H1 (cell line): ENCODE results near the gene SPN. TPM values are rescaled to one million over a fixed set of nuclear protein-coding genes. Genes with fewer than 3 reads are reported as not detected.

Source experiments
- CBX8 ChIP-seq: fragments of 300-800, 300-1000 bp; sonication (generic); IDR thresholded peaks from 2 replicates; pipeline ENCODE4 v1.7.1; 2016; ENCODE audit warnings: low read depth, low read length, borderline replicate concordance
- CEBPB ChIP-seq: IDR thresholded peaks from 2 replicates; pipeline ENCODE4 v1.6.1; 2012; ENCODE audit warnings: low read depth, low read length
- CHD1 ChIP-seq: IDR thresholded peaks from 2 replicates; pipeline ENCODE4 v1.6.1; 2012; ENCODE audit warnings: low read depth, low read length, improper control_type of control experiment
- CHD2 ChIP-seq: IDR thresholded peaks from 2 replicates; pipeline ENCODE4 v1.6.1; 2012; ENCODE audit warnings: low read length, improper control_type of control experiment
- EGR1 ChIP-seq: IDR thresholded peaks from 2 replicates; pipeline ENCODE4 v1.6.1; 2011; ENCODE audit warnings: low read depth, low read length, borderline replicate concordance
- FOSL1 ChIP-seq: IDR thresholded peaks from 2 replicates; pipeline ENCODE4 v1.6.1; 2011; ENCODE audit warnings: mild to moderate bottlenecking, low read depth, low read length, moderate library complexity; ENCODE audit not compliant: insufficient read depth
- KDM4A ChIP-seq: IDR thresholded peaks from one replicate; pipeline ENCODE4 v1.7.1; 2012; ENCODE audit warnings: low read depth, mild to moderate bottlenecking, moderate library complexity, low read length, inconsistent platforms; ENCODE audit not compliant: severe bottlenecking
- POLR2A ChIP-seq, 2 experiments: IDR thresholded peaks; 1 replicate in 1 of 2; 2 replicates in 1 of 2; pipeline ENCODE4 v1.6.1; 2011; ENCODE audit warnings: low read depth in 2 of 2, low read length in 2 of 2, mild to moderate bottlenecking in 2 of 2; ENCODE audit errors: control extremely low read depth in 1 of 2
- SAP30 ChIP-seq: fragments of 300-600 bp; sonication (generic); IDR thresholded peaks from 2 replicates; pipeline ENCODE4 v1.7.1; 2012; ENCODE audit warnings: low read length, moderate library complexity, mild to moderate bottlenecking, inconsistent platforms; ENCODE audit not compliant: insufficient read depth, insufficient replicate concordance
- SIN3A ChIP-seq, 2 experiments: IDR thresholded peaks in 1 of 2; conservative IDR thresholded peaks in 1 of 2; 2 replicates each; pipeline ENCODE4 v1.6.1; 2011 to 2012; ENCODE audit warnings: low read length in 2 of 2, improper control_type of control experiment in 1 of 2, low read depth in 1 of 2, mild to moderate bottlenecking in 1 of 2
- TAF1 ChIP-seq: IDR thresholded peaks from 2 replicates; pipeline ENCODE4 v1.6.1; 2011; ENCODE audit warnings: mild to moderate bottlenecking, low read depth, low read length
- polyA plus RNA-seq, 7 experiments: library from polyadenylated mRNA; depleted of rRNA in 3 of 7; stranded (reverse) in 5 of 7; unstranded in 2 of 7; fragments of >200 nt in 5 of 7; fragments of 200-250 nt in 2 of 7; gene quantifications; 1 replicate in 5 of 7; 2 replicates in 1 of 7; 4 replicates in 1 of 7; pipeline versions ENCODE4 v1.2.1 to v1.2.3, GENCODE V29; 2011 to 2013; ENCODE audit warnings: missing spikeins in 2 of 7, mixed read lengths in 2 of 7
- total RNA-seq: library from RNA; stranded (reverse); fragmentation: NEBNext Ultra II Directional; extraction: Animal tissue kit (Norgen Biotek cat#: 25700); gene quantifications from 2 replicates; pipeline ENCODE4 v1.2.1, GENCODE V29; 2021

The SPN gene
- total and polyA plus RNA-seq, 2 of the 8 experiments (the other 6 are each of a cell fraction or from before 2014, with no cell fraction given): 1.5 to 1.8 TPM

DNA sequence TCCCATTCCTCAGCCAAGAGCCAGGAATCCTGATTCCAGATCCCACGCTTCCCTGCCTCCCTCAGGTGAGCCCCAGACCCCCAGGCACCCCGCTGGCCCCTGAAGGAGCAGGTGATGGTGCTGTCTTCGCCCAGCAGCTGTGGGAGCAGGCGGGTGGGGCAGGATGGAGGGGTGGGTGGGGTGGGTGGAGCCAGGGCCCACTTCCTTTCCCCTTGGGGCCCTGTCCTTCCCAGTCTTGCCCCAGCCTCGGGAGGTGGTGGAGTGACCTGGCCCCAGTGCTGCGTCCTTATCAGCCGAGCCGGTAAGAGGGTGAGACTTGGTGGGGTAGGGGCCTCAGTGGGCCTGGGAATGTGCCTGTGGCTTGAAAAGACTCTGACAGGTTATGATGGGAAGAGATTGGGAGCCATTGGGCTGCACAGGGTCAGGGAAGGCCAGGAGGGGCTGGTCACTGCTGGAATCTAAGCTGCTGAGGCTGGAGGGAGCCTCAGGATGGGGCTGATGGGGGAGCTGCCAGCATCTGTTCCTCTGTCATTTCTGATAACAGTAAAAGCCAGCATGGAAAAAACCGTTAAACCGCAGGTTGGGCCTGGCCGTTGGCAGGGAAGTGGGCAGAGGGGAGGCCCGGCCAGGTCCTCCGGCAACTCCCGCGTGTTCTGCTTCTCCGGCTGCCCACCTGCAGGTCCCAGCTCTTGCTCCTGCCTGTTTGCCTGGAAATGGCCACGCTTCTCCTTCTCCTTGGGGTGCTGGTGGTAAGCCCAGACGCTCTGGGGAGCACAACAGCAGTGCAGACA is at the start of gene SPN (continued):
- no peak for TF ChIP-seq SAP30
- no peak for TF ChIP-seq CHD2
- TF ChIP-seq CBX8: no peak
- no peak for TF ChIP-seq CEBPB
- no peak for TF ChIP-seq TAF1
- no peak for TF ChIP-seq POLR2A (IDR thresholded peaks at IDR 0.05; ENCODE audit: control extremely low read depth in 1 of 2, low read depth in 2 of 2, low read length in 2 of 2)
- TF ChIP-seq EGR1: no peak
- TF ChIP-seq CHD1: no peak
- no peak for TF ChIP-seq SIN3A (conservative IDR thresholded peaks at IDR 0.05 in 1 of 2, IDR thresholded peaks at IDR 0.05 in 1 of 2; ENCODE audit: low read depth in 1 of 2, low read length in 2 of 2)
- no peak for TF ChIP-seq FOSL1
- TF ChIP-seq KDM4A: no peak
